ENCODE data around the gene SPATA2.

Gene SPATA2

GRCh38 chr20:49945701-49946477 lies 30.6 kb upstream of the SPATA2 start:
- Histone ChIP-seq H3K4me1 (ENCODE audit: control insufficient read depth in 2 of 2, insufficient read depth in 2 of 2, low read length in 2 of 2) (no peaks in the 10 kb centered on the region), H3K36me3 (ENCODE audit: control insufficient read depth in 2 of 2, insufficient read depth in 2 of 2, low read length in 2 of 2) (peaks cover 59 to 70% of the 10 kb centered on the region in 2 donors)

GRCh38 chr20:49945306-49945700 lies 30.0 kb upstream of the SPATA2 start:
- Histone ChIP-seq H3K27ac (ENCODE audit: low read depth in 2 of 2, low read length in 2 of 2) (no peak overlapping the region), H3K9ac (ENCODE audit: low read depth in 1 of 2, low read length in 2 of 2) (no peak overlapping the region), H3K36me3 (ENCODE audit: control insufficient read depth in 2 of 2, insufficient read depth in 2 of 2, low read length in 2 of 2) (peaks cover 54 to 64% of the 10 kb centered on the region in 2 donors), H3K9me3 (ENCODE audit: control insufficient read depth in 2 of 2, low read length in 2 of 2) (no peaks in the 10 kb centered on the region), H3K27me3 (ENCODE audit: control insufficient read depth in 2 of 2, insufficient read depth in 2 of 2, low read length in 2 of 2) (no peaks in the 10 kb centered on the region), H3K4me1 (ENCODE audit: control insufficient read depth in 2 of 2, insufficient read depth in 2 of 2, low read length in 2 of 2) (no peaks in the 10 kb centered on the region), H3K4me3 (ENCODE audit: low read length in 2 of 2) (no peak overlapping the region)

More at GRCh38 chr20:49945701-49946477, 30.6 kb upstream of the SPATA2 start:
- H3K4me3 ChIP-seq (ENCODE audit: low read length in 2 of 2), result no peak overlapping the region
- no peaks in the 10 kb centered on the region for H3K27me3 ChIP-seq (ENCODE audit: control insufficient read depth in 2 of 2, insufficient read depth in 2 of 2, low read length in 2 of 2)
- H3K9me3 ChIP-seq (ENCODE audit: control insufficient read depth in 2 of 2, low read length in 2 of 2), result no peaks in the 10 kb centered on the region
- H3K9ac ChIP-seq (ENCODE audit: low read depth in 1 of 2, low read length in 2 of 2), result no peak overlapping the region
- no peak overlapping the region for H3K27ac ChIP-seq (ENCODE audit: low read depth in 2 of 2, low read length in 2 of 2)

GRCh38 chr20:49942942-49943341 lies 27.6 kb upstream of the SPATA2 start:
- Histone ChIP-seq H3K9ac (ENCODE audit: low read depth in 1 of 2, low read length in 2 of 2) (no peak overlapping the region), H3K27ac (ENCODE audit: low read depth in 2 of 2, low read length in 2 of 2) (no peak overlapping the region), H3K4me3 (ENCODE audit: low read length in 2 of 2) (no peak overlapping the region), H3K27me3 (ENCODE audit: control insufficient read depth in 2 of 2, insufficient read depth in 2 of 2, low read length in 2 of 2) (no peaks in the 10 kb centered on the region), H3K36me3 (ENCODE audit: control insufficient read depth in 2 of 2, insufficient read depth in 2 of 2, low read length in 2 of 2) (peaks cover 35 to 52% of the 10 kb centered on the region in 2 donors), H3K4me1 (ENCODE audit: control insufficient read depth in 2 of 2, insufficient read depth in 2 of 2, low read length in 2 of 2) (peaks cover 15% of the 10 kb centered on the region in 2 donors), H3K9me3 (ENCODE audit: control insufficient read depth in 2 of 2, low read length in 2 of 2) (no peaks in the 10 kb centered on the region)

DNA sequence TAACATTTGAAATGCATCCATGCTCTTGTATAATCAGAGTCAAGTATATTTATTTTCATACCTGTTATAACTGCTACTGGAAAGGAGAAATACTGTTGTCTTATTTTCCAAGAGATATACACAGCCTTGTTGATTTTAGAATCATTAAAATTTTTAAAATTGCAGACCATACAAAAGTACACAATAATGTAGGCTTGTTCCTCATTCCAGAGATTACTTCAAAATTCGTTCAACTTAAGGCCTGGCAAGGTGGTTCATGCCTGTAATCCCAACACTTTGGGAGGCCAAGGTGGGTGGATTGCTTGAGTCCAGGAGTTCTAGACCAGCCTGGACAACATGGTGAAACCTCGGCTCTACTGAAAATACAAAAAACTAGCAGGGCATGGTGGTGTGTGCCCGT lies 27.0 kb upstream of the SPATA2 start:
- Histone ChIP-seq H3K4me1 (ENCODE audit: control insufficient read depth in 2 of 2, insufficient read depth in 2 of 2, low read length in 2 of 2) (peaks cover 22% of the 10 kb centered on the region in 2 donors), H3K9ac (ENCODE audit: low read depth in 1 of 2, low read length in 2 of 2) (no peak overlapping the region), H3K4me3 (ENCODE audit: low read length in 2 of 2) (no peak overlapping the region), H3K36me3 (ENCODE audit: control insufficient read depth in 2 of 2, insufficient read depth in 2 of 2, low read length in 2 of 2) (peaks cover 33 to 50% of the 10 kb centered on the region in 2 donors), H3K9me3 (ENCODE audit: control insufficient read depth in 2 of 2, low read length in 2 of 2) (no peaks in the 10 kb centered on the region), H3K27ac (ENCODE audit: low read depth in 2 of 2, low read length in 2 of 2) (no peak overlapping the region), H3K27me3 (ENCODE audit: control insufficient read depth in 2 of 2, insufficient read depth in 2 of 2, low read length in 2 of 2) (no peaks in the 10 kb centered on the region)

DNA sequence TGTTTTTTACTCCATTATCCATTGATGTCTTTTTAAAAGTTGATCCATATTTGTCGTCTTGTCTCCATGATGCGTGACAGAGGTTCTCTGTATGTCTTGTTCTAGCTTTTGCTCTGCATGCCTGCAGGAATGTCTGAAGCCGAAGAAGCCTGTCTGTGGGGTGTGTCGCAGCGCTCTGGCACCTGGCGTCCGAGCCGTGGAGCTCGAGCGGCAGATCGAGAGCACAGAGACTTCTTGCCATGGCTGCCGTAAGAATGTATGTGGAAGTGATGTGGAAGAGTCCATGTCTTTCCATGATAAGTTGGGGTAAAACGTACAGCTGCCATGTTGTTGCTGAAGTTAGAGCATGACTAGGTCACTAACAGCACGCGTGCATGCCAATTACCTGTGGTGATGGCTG lies 26.1 kb upstream of the SPATA2 start:
- Histone ChIP-seq H3K27me3 (ENCODE audit: control insufficient read depth in 2 of 2, insufficient read depth in 2 of 2, low read length in 2 of 2) (no peaks in the 10 kb centered on the region), H3K36me3 (ENCODE audit: control insufficient read depth in 2 of 2, insufficient read depth in 2 of 2, low read length in 2 of 2) (peaks cover 30 to 45% of the 10 kb centered on the region in 2 donors), H3K27ac (ENCODE audit: low read depth in 2 of 2, low read length in 2 of 2) (no peak overlapping the region), H3K4me3 (ENCODE audit: low read length in 2 of 2) (no peak overlapping the region), H3K9ac (ENCODE audit: low read depth in 1 of 2, low read length in 2 of 2) (no peak overlapping the region), H3K4me1 (ENCODE audit: control insufficient read depth in 2 of 2, insufficient read depth in 2 of 2, low read length in 2 of 2) (peaks cover 24 to 25% of the 10 kb centered on the region in 2 donors), H3K9me3 (ENCODE audit: control insufficient read depth in 2 of 2, low read length in 2 of 2) (no peaks in the 10 kb centered on the region)

DNA sequence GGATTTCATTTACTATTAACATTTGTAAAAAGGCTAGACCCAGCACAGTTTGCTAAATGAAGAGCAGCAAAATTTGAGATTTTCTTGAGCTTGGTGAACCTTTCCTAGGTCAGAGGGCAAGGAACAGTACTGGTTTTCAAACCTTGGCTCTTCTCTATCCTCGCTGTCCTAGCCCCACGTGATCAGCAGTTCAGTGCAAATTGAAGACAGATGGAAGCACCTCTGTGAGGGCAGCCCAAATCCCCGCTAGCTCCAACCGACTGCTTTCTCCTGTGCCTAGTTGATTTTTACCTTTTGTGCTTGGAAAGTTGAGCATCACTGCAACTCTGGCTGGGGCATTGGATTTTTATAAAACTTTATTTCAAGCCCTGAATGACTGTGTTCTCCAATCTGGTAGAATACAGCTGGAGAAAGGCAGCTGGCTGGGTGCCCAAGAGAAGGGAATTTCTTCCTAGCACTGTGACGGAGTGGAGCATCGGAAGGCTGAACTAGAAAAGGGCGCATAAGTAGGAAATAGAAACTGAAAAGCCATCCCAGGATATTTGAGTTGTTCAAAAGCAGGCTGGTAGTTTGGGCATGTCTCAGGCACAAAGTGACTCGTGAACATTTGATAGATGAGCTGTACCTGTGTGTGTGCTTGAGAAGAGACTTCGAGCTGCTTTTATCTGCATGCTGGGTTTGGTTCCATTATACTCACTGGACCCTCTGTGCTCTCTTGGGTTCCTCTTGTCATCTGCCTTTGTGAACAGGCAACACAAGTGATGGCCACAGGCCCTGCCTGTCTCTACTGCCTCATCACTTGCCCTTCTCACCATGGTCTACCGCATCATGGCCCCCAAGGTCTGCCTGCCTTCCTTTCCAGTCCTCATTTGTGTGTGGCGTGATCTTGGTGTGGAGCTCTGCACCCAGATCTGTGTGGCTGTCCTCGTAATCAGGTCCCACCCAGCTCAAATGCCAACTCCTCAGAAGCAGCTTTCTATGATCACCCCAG lies 23.1 kb upstream of the SPATA2 start:
- Histone ChIP-seq H3K9ac (ENCODE audit: low read depth in 1 of 2, low read length in 2 of 2) (peak overlapping the region in 1 of 2 donors; percentile 94), H3K27me3 (ENCODE audit: control insufficient read depth in 2 of 2, insufficient read depth in 2 of 2, low read length in 2 of 2) (no peaks in the 10 kb centered on the region), H3K27ac (ENCODE audit: low read depth in 2 of 2, low read length in 2 of 2) (peak overlapping the region; percentile 88 to 90), H3K36me3 (ENCODE audit: control insufficient read depth in 2 of 2, insufficient read depth in 2 of 2, low read length in 2 of 2) (peaks cover 15 to 24% of the 10 kb centered on the region in 2 donors), H3K9me3 (ENCODE audit: control insufficient read depth in 2 of 2, low read length in 2 of 2) (no peaks in the 10 kb centered on the region), H3K4me1 (ENCODE audit: control insufficient read depth in 2 of 2, insufficient read depth in 2 of 2, low read length in 2 of 2) (peaks cover 29 to 32% of the 10 kb centered on the region in 2 donors), H3K4me3 (ENCODE audit: low read length in 2 of 2) (peak overlapping the region; percentile 17 to 98)

DNA sequence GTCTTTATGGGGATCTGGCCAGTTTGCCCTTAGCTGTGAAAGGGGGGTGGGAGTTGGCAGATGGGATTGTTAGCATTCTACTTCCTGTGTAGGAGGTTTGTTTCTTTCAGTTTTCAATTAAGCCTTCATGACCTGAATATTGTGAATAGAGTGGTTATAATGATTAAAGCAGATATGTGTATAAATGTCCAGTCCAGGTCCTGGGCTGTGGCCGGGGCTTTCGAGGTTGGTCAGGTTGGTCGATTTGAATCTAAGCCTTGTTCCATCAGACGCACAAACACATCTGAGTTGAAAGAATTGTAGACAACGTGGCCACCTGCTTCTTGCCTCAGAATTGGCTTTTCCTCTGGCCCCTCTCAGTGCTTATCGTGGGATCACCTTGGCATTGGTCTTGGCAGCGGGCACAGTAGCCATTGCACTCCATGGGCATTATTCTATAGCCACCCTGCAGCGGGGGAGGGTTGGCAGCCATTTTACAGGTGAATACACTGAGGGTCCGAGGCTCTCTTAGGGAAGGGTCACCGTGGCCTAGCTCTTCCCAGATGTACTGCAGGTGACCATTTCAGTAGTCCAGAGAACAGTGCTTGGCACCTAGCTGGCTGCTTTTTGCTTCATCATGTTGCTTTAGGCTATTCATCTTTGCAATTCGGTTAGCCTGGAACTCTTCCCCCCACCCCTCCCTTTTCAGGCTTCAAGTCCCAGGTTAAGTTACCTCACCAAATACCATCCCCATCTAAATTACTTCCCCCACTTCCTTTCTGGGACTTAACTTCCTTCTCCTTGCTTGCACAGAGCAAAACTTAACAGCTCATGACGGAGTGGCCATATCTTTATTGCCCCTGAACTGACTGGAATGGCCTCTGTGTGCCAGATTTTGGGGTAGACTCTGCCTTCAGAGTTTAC lies 21.9 kb upstream of the SPATA2 start:
- H3K9me3 ChIP-seq (ENCODE audit: control insufficient read depth in 2 of 2, low read length in 2 of 2), result no peaks in the 10 kb centered on the region
- H3K4me1 ChIP-seq (ENCODE audit: control insufficient read depth in 2 of 2, insufficient read depth in 2 of 2, low read length in 2 of 2), result peaks cover 29 to 32% of the 10 kb centered on the region in 2 donors
- peak overlapping the region; percentile 94 to 97 for H3K9ac ChIP-seq (ENCODE audit: low read depth in 1 of 2, low read length in 2 of 2)
- peak overlapping the region; percentile 88 to 90 for H3K27ac ChIP-seq (ENCODE audit: low read depth in 2 of 2, low read length in 2 of 2)
- peak overlapping the region; percentile 81 to 98 for H3K4me3 ChIP-seq (ENCODE audit: low read length in 2 of 2)
- no peaks in the 10 kb centered on the region for H3K27me3 ChIP-seq (ENCODE audit: control insufficient read depth in 2 of 2, insufficient read depth in 2 of 2, low read length in 2 of 2)
- H3K36me3 ChIP-seq (ENCODE audit: control insufficient read depth in 2 of 2, insufficient read depth in 2 of 2, low read length in 2 of 2), result peaks cover 10 to 20% of the 10 kb centered on the region in 2 donors

GRCh38 chr20:49936153-49937026 lies 21.1 kb upstream of the SPATA2 start, which contains the start of gene RNF114:
RNF114 (plus strand) TSS chr20:49936397; CDS start chr20:49936413, 16 bp downstream.
- Histone ChIP-seq H3K9ac (ENCODE audit: low read depth in 1 of 2, low read length in 2 of 2) (peak within 1 kb of the TSS; percentile 94 to 97), H3K27ac (ENCODE audit: low read depth in 2 of 2, low read length in 2 of 2) (peak within 1 kb of the TSS; percentile 88 to 90), H3K4me1 (ENCODE audit: control insufficient read depth in 2 of 2, insufficient read depth in 2 of 2, low read length in 2 of 2) (peaks cover 29 to 32% of the 10 kb centered on the region in 2 donors), H3K27me3 (ENCODE audit: control insufficient read depth in 2 of 2, insufficient read depth in 2 of 2, low read length in 2 of 2) (no peaks in the 10 kb centered on the region), H3K9me3 (ENCODE audit: control insufficient read depth in 2 of 2, low read length in 2 of 2) (no peaks in the 10 kb centered on the region), H3K36me3 (ENCODE audit: control insufficient read depth in 2 of 2, insufficient read depth in 2 of 2, low read length in 2 of 2) (peaks cover 3 to 11% of the 10 kb centered on the region in 2 donors), H3K4me3 (ENCODE audit: low read length in 2 of 2) (peak within 1 kb of the TSS; percentile 81 to 98)
